HEK293 (cell line): ENCODE results near the gene URAD.
A peak's percentile ranks its signal among the peaks of the same experiment; 100 is the strongest.

Experiments used
- CTCF ChIA-PET: fragments of 350-600 bp; formaldehyde crosslinking; extraction: SDS; loops from one replicate; lab custom pipeline; 2021; ENCODE audit warnings: antibody characterized with exemption; lab: Yijun Ruan, JAX
- POLR2A ChIA-PET: fragments of 300-600 bp; formaldehyde crosslinking; extraction: SDS; loops from one replicate; lab custom pipeline; 2020; ENCODE audit warnings: antibody characterized with exemption, inconsistent platforms; lab: Yijun Ruan, JAX
- H3K27ac ChIP-seq: fragments of 200-500 bp; sonication (Bioruptor generic); 2 replicates; pipeline ENCODE4 v1.5.1; 2014; ENCODE audit warnings: low read depth, low read length, control low read depth, inconsistent platforms; ENCODE audit errors: extremely low read depth
- H3K36me3 ChIP-seq, 2 experiments: fragments of 200-500 bp in 1 of 2; sonication (Bioruptor generic) in 1 of 2; 1 replicate in 1 of 2; 2 replicates in 1 of 2; pipeline ENCODE4 v1.5.1; 2014 to 2017; ENCODE audit warnings: inconsistent platforms in 2 of 2, low read length in 2 of 2; ENCODE audit not compliant: control insufficient read depth in 2 of 2, insufficient read depth in 1 of 2
- H3K4me1 ChIP-seq: fragments of 200-500 bp; sonication (Bioruptor generic); 2 replicates; pipeline ENCODE4 v1.5.1; 2014; ENCODE audit warnings: mild to moderate bottlenecking, low read length, inconsistent platforms; ENCODE audit not compliant: control insufficient read depth, insufficient read depth
- H3K4me3 ChIP-seq: 2 replicates; pipeline ENCODE4 v1.5.1; 2011; ENCODE audit warnings: low read depth, mild to moderate bottlenecking, control low read depth, low read length, moderate library complexity
- H3K9me3 ChIP-seq: fragments of 200-500 bp; sonication (Bioruptor generic); 2 replicates; pipeline ENCODE4 v1.5.1; 2014; ENCODE audit warnings: low read depth, low read length, inconsistent platforms; ENCODE audit not compliant: control insufficient read depth, insufficient read depth
- KLF1 ChIP-seq: fragments of 450-650 bp; formaldehyde crosslinking; IDR thresholded peaks from 2 replicates; pipeline ENCODE4 v1.5.1; 2016; ENCODE audit warnings: missing biosample characterization, missing genetic modification characterization
- KLF8 ChIP-seq: fragments of 450-650 bp; formaldehyde crosslinking; IDR thresholded peaks from 2 replicates; pipeline ENCODE4 v1.5.1; 2016; ENCODE audit warnings: missing biosample characterization, missing genetic modification characterization
- SCRT1 ChIP-seq: fragments of 450-650 bp; formaldehyde crosslinking; IDR thresholded peaks from 2 replicates; pipeline ENCODE4 v1.5.1; 2016; ENCODE audit warnings: missing biosample characterization, missing genetic modification characterization, borderline replicate concordance
- YY1 ChIP-seq: fragments of 450-650 bp; formaldehyde crosslinking; IDR thresholded peaks from 2 replicates; pipeline ENCODE4 v1.5.1; 2018; ENCODE audit warnings: missing biosample characterization, missing genetic modification characterization
- ZEB2 ChIP-seq: fragments of 450-650 bp; formaldehyde crosslinking; IDR thresholded peaks from 2 replicates; pipeline ENCODE4 v1.5.1; 2016; ENCODE audit warnings: missing biosample characterization, missing genetic modification characterization
- ZFP69B ChIP-seq: fragments of 450-650 bp; formaldehyde crosslinking; IDR thresholded peaks from 2 replicates; pipeline ENCODE4 v1.5.1; 2016; ENCODE audit warnings: missing biosample characterization, missing genetic modification characterization
- ZNF184 ChIP-seq: fragments of 450-650 bp; IDR thresholded peaks from 2 replicates; pipeline ENCODE4 v1.5.1; 2018; ENCODE audit warnings: missing biosample characterization, mild to moderate bottlenecking, missing genetic modification characterization
- ZNF248 ChIP-seq: fragments of 450-650 bp; formaldehyde crosslinking; IDR thresholded peaks from 2 replicates; pipeline ENCODE4 v1.5.1; 2017; ENCODE audit warnings: missing biosample characterization, missing genetic modification characterization
- ZNF561 ChIP-seq: fragments of 450-650 bp; IDR thresholded peaks from 2 replicates; pipeline ENCODE4 v1.5.1; 2018; ENCODE audit warnings: missing biosample characterization, missing genetic modification characterization, borderline replicate concordance
- ZNF654 ChIP-seq: fragments of 450-650 bp; formaldehyde crosslinking; IDR thresholded peaks from 2 replicates; pipeline ENCODE4 v1.5.1; 2016; ENCODE audit warnings: low read depth, missing biosample characterization, missing genetic modification characterization
- ZNF660 ChIP-seq: fragments of 450-650 bp; IDR thresholded peaks from 2 replicates; pipeline ENCODE4 v1.5.1; 2018; ENCODE audit warnings: missing biosample characterization, mild to moderate bottlenecking, missing genetic modification characterization
- ZNF670 ChIP-seq: fragments of 450-650 bp; formaldehyde crosslinking; IDR thresholded peaks from 2 replicates; pipeline ENCODE4 v1.5.1; 2016; ENCODE audit warnings: missing biosample characterization, missing genetic modification characterization, low read depth
- ZNF776 ChIP-seq: fragments of 450-650 bp; formaldehyde crosslinking; IDR thresholded peaks from 2 replicates; pipeline ENCODE4 v1.5.0; 2017; ENCODE audit warnings: missing biosample characterization, missing genetic modification characterization, borderline replicate concordance
- ZXDB ChIP-seq: fragments of 450-650 bp; formaldehyde crosslinking; IDR thresholded peaks from 2 replicates; pipeline ENCODE4 v1.5.1; 2016; ENCODE audit warnings: missing biosample characterization, missing genetic modification characterization
- TF ChIP-seq, protein P1 (sequence below): fragments of 450-650 bp; formaldehyde crosslinking; IDR thresholded peaks from 2 replicates; pipeline ENCODE4 v1.5.1; 2016; ENCODE audit warnings: missing biosample characterization, missing genetic modification characterization
- TF ChIP-seq, protein P2 (sequence below): fragments of 450-650 bp; formaldehyde crosslinking; IDR thresholded peaks from 2 replicates; pipeline ENCODE4 v1.5.1; 2016; ENCODE audit warnings: missing biosample characterization, missing genetic modification characterization
- TF ChIP-seq, protein P3 (sequence below): fragments of 450-650 bp; formaldehyde crosslinking; IDR thresholded peaks from 2 replicates; pipeline ENCODE4 v1.5.1; 2016; ENCODE audit warnings: missing biosample characterization, missing genetic modification characterization

The URAD gene

DNA sequence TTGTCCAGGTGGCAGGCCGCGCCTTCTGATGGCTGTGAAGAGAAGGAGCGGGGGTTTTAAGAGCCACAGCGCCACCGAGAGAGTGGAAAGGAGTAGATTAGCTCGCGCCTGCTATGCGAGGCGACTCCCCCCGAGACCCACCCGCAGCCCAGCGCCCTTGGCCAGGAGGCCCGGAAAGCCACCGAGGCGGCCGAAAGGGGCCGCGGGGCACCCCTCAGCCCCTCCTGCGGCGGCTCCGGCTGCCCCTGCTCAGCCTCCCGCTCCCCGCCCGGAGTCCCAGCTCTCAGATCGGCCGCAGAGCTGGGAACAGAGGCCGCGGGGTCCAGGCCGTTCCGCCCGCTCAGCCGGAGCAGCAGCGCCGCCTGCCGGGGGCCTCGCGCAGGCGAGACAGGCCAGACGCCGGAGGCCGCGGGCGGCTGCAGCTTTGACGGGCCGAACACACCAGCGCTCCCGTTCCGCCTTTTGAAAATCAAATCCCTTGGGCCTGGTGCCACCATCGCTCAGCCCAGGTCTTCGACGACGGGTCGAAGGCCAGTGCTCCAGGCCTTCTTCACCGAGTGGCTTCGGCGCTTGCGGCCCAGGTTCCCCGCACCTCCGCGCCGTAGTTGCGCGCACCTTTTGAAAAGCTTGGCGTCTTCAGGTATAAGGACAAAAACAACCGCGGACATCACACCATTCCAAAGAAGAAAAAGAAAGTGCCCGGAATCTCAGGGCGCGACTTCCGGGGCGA lies 34.7 kb downstream of the URAD start (continued):
- TF ChIP-seq ZNF776 (no peak), ZEB2 (tag by site-specific recombination) (no peak), KLF1 (no peak), SCRT1 (tag by site-specific recombination) (no peak), ZXDB (tag by site-specific recombination) (peak; percentile 40; the same call in 1 of the 2 replicates), ZNF670 (tag by site-specific recombination) (no peak), YY1 (tag by site-specific recombination) (0 out of 2 replicates have a peak, but pooled peaks have one; percentile 46), KLF8 (tag by site-specific recombination) (peak; percentile 54; the same call in 1 of the 2 replicates), ZNF654 (tag by site-specific recombination) (peak; percentile 27), ZNF660 (tag by site-specific recombination) (peak; percentile 72; the same call in 1 of the 2 replicates), ZNF184 (tag by site-specific recombination) (no peak)
- TF ChIP-seq, protein P1, sequence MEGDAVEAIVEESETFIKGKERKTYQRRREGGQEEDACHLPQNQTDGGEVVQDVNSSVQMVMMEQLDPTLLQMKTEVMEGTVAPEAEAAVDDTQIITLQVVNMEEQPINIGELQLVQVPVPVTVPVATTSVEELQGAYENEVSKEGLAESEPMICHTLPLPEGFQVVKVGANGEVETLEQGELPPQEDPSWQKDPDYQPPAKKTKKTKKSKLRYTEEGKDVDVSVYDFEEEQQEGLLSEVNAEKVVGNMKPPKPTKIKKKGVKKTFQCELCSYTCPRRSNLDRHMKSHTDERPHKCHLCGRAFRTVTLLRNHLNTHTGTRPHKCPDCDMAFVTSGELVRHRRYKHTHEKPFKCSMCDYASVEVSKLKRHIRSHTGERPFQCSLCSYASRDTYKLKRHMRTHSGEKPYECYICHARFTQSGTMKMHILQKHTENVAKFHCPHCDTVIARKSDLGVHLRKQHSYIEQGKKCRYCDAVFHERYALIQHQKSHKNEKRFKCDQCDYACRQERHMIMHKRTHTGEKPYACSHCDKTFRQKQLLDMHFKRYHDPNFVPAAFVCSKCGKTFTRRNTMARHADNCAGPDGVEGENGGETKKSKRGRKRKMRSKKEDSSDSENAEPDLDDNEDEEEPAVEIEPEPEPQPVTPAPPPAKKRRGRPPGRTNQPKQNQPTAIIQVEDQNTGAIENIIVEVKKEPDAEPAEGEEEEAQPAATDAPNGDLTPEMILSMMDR (tag by site-specific recombination), result peak; percentile 67
- TF ChIP-seq, protein P2, sequence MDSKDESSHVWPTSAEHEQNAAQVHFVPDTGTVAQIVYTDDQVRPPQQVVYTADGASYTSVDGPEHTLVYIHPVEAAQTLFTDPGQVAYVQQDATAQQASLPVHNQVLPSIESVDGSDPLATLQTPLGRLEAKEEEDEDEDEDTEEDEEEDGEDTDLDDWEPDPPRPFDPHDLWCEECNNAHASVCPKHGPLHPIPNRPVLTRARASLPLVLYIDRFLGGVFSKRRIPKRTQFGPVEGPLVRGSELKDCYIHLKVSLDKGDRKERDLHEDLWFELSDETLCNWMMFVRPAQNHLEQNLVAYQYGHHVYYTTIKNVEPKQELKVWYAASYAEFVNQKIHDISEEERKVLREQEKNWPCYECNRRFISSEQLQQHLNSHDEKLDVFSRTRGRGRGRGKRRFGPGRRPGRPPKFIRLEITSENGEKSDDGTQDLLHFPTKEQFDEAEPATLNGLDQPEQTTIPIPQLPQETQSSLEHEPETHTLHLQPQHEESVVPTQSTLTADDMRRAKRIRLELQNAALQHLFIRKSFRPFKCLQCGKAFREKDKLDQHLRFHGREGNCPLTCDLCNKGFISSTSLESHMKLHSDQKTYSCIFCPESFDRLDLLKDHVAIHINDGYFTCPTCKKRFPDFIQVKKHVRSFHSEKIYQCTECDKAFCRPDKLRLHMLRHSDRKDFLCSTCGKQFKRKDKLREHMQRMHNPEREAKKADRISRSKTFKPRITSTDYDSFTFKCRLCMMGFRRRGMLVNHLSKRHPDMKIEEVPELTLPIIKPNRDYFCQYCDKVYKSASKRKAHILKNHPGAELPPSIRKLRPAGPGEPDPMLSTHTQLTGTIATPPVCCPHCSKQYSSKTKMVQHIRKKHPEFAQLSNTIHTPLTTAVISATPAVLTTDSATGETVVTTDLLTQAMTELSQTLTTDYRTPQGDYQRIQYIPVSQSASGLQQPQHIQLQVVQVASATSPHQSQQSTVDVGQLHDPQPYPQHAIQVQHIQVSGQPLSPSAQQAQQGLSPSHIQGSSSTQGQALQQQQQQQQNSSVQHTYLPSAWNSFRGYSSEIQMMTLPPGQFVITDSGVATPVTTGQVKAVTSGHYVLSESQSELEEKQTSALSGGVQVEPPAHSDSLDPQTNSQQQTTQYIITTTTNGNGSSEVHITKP (tag by site-specific recombination), result 0 out of 2 replicates have a peak, but pooled peaks have one; percentile 18

DNA sequence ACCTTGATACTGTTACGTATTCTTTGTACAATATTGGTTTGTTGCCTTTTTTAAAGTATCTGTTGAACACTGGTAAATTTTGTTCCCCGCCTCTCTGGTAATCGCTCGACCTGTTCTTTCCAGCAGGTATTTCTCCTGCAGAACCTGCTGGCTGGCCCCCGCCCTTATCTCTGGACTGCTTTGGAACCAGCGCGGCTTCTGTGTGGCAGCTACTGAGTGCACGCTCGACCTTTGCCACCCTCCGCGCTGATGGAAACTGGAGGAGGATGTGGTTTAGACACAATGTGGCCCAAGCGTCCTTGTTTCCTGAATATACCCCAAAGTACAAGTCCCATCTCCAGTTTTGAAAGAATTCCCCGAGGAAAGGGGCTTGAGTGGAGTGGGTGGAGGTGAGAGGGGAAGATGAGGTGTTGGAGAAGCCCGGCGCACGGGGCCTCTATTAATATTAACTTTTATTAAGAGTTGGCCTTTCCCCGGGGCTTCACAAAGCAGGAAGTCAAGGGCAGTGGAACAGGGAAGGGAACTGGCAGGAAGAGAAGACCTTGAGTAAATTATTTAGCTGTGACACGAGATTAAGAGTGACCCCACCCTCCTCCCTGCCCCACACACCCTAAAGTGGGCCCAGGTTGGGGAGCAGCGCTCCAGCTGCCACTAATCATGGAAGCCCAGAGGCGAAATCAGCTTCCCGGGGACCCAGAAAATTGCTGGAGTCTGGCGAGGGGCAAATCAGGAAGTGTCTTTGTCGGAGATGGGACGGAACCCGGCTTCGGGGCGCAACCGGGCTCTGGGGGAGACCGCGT lies 35.4 kb downstream of the URAD start:
- peak overlapping the region; percentile 46; the same call in 1 of the 2 replicates for H3K27ac ChIP-seq
- no peaks in the 10 kb centered on the region; the same call in 1 of the 2 replicates for H3K4me1 ChIP-seq
- ChIA-PET CTCF (interaction anchor here (0.6 to 13.6 kb wide), 26 partner anchors 11 to 968 kb away, joined by 3 to 206 read pairs (median 4); no protein-coding TSS in a partner anchor), POLR2A (interaction anchor here (0.6 to 1.2 kb wide), 4 partner anchors 84 to 506 kb away, joined by 3 to 5 read pairs (median 4); no protein-coding TSS in a partner anchor)
- TF ChIP-seq, protein P3, sequence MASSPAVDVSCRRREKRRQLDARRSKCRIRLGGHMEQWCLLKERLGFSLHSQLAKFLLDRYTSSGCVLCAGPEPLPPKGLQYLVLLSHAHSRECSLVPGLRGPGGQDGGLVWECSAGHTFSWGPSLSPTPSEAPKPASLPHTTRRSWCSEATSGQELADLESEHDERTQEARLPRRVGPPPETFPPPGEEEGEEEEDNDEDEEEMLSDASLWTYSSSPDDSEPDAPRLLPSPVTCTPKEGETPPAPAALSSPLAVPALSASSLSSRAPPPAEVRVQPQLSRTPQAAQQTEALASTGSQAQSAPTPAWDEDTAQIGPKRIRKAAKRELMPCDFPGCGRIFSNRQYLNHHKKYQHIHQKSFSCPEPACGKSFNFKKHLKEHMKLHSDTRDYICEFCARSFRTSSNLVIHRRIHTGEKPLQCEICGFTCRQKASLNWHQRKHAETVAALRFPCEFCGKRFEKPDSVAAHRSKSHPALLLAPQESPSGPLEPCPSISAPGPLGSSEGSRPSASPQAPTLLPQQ, result 0 out of 2 replicates have a peak, but pooled peaks have one; percentile 17
- TF ChIP-seq KLF1, result 0 out of 2 replicates have a peak, but pooled peaks have one; percentile 13
- no peak for TF ChIP-seq ZNF248 (tag by site-specific recombination)
- TF ChIP-seq ZFP69B (tag by site-specific recombination), result peak; percentile 19; the same call in 1 of the 2 replicates
- no peak for TF ChIP-seq ZNF561 (tag by site-specific recombination)
- no peaks in the 10 kb centered on the region for H3K36me3 ChIP-seq
- no peaks in the 10 kb centered on the region for H3K9me3 ChIP-seq
- peak overlapping the region; percentile 39 for H3K4me3 ChIP-seq
